Medulla oblongata (tissue), 1 donor: ENCODE data around the gene NPPB.
"Not testable (repeated sequence)": the region's sequence is repeated elsewhere in the genome, so short reads cannot be mapped to it uniquely, and the experiment has no call there.

Source experiments
- DNase-seq: peaks from one replicate; pipeline ENCODE4 v3.0.0-alpha.2; 2015; ENCODE audit errors: extremely low spot score

The NPPB gene

GRCh38 chr1:11858613-11858967, at the start of gene NPPB:
Gene NPPB (minus strand): TSS chr1:11858945. CDS start chr1:11858833, 112 bp downstream.
- no peak for DNase-seq

GRCh38 chr1:11908095-11908675, 49.4 kb upstream of the NPPB start:
- DNase-seq = peak; percentile 96

- peak; percentile 97 for DNase-seq
These were observed 48.7 kb upstream of the NPPB start for GRCh38 chr1:11907275-11908094.

GRCh38 chr1:11906870-11907269, 48.1 kb upstream of the NPPB start:
- no peak for DNase-seq

GRCh38 chr1:11904978-11905377, 46.2 kb upstream of the NPPB start:
- DNase-seq = no peak

- not testable (repeated sequence) for DNase-seq
These were observed 45.4 kb upstream of the NPPB start for GRCh38 chr1:11904156-11904555.

- no peak for DNase-seq
These were observed 44.5 kb upstream of the NPPB start for GRCh38 chr1:11903210-11903609.

- DNase-seq = not testable (repeated sequence)
These were observed 42.7 kb upstream of the NPPB start for GRCh38 chr1:11901446-11901845.

- DNase-seq = no peak
These were observed 40.2 kb upstream of the NPPB start for GRCh38 chr1:11898831-11899467.

GRCh38 chr1:11898086-11898785, 39.5 kb upstream of the NPPB start:
- DNase-seq = no peak

GRCh38 chr1:11894501-11894900, 35.8 kb upstream of the NPPB start:
- DNase-seq = not testable (repeated sequence)

- DNase-seq = peak; percentile 40
These were observed 35.1 kb upstream of the NPPB start for GRCh38 chr1:11893907-11894251.

- DNase-seq = no peak
These were observed 32.9 kb upstream of the NPPB start for GRCh38 chr1:11891433-11892186.

- no peak for DNase-seq
These were observed 30.1 kb upstream of the NPPB start for GRCh38 chr1:11888877-11889208.

GRCh38 chr1:11888206-11888876, 29.6 kb upstream of the NPPB start:
- DNase-seq = no peak

GRCh38 chr1:11887666-11888007, 28.9 kb upstream of the NPPB start:
- no peak for DNase-seq

- DNase-seq = no peak
These were observed 28.4 kb upstream of the NPPB start for GRCh38 chr1:11886986-11887665.

- DNase-seq = no peak
These were observed 27.2 kb upstream of the NPPB start for GRCh38 chr1:11885916-11886315.

GRCh38 chr1:11882814-11883538, 24.2 kb upstream of the NPPB start:
- DNase-seq = no peak
